GM12878 (cell line): ENCODE data around the gene MYLK3. TPM values are rescaled to one million over a fixed set of nuclear protein-coding genes. Genes with fewer than 3 reads are reported as not detected.

Source experiments
- CBX5 ChIP-seq: sonication (generic); IDR thresholded peaks from 2 replicates; pipeline ENCODE4 v1.6.1; 2016; ENCODE audit warnings: low read depth, moderate library complexity, mild to moderate bottlenecking, inconsistent platforms
- CEBPZ ChIP-seq: fragments of 150-350 bp; IDR thresholded peaks from 2 replicates; pipeline ENCODE4 v1.6.1; 2016; ENCODE audit warnings: low read depth, low read length
- E2F8 ChIP-seq: fragments of 450-650 bp; IDR thresholded peaks from 2 replicates; pipeline ENCODE4 v1.6.1; 2018; ENCODE audit warnings: mild to moderate bottlenecking, low read depth, moderate library complexity; ENCODE audit not compliant: partially characterized antibody
- KAT2A ChIP-seq: conservative IDR thresholded peaks from 2 replicates; pipeline ENCODE4 v1.6.1; 2011; ENCODE audit warnings: low read depth, low read length; ENCODE audit not compliant: control insufficient read depth
- PKNOX1 ChIP-seq: fragments of 450-650 bp; IDR thresholded peaks from 2 replicates; pipeline ENCODE4 v1.6.1; 2016; ENCODE audit warnings: mild to moderate bottlenecking
- polyA plus RNA-seq, 11 experiments: library from polyadenylated mRNA; depleted of rRNA in 4 of 11; unstranded in 6 of 11; stranded (reverse) in 5 of 11; fragments of >200 nt; fragmentation: Nextera tagmentation in 4 of 11; fragmentation: Illumina TruSeq in 1 of 11; extraction: Ambion mirVana in 4 of 11; extraction: Trizol in 1 of 11; gene quantifications; 1 replicate in 1 of 11; 2 replicates in 10 of 11; pipeline versions ENCODE4 v1.2.1 to v1.2.3, GENCODE V29; 2011 to 2016; ENCODE audit warnings: inconsistent platforms in 2 of 11, missing spikeins in 2 of 11, low read depth in 1 of 11
- total RNA-seq, 4 experiments: library from RNA; depleted of rRNA in 3 of 4; stranded (reverse); fragments of >200 nt in 3 of 4; fragmentation: Illumina TruSeq in 1 of 4; extraction: Trizol in 1 of 4; gene quantifications; 2 replicates each; pipeline versions ENCODE4 v1.2.1 to v1.2.3, GENCODE V29; 2013 to 2021

MYLK3 gene
- total and polyA plus RNA-seq, 10 of the 15 experiments (the other 5 are each of a cell fraction or from before 2014, with no cell fraction given): 0.02 to 0.46 (median 0.17) TPM

GRCh38 chr16:46733319-46733830 lies 14.8 kb downstream of the MYLK3 start (continued):
- TF ChIP-seq E2F8: no peak
- no peak for TF ChIP-seq CBX5
- no peak for TF ChIP-seq KAT2A
- TF ChIP-seq CEBPZ: no peak
- no peak for TF ChIP-seq PKNOX1
- TF ChIP-seq, all 136 proteins: peak for 0
